Mammary epithelial cell (primary cell): Measurements from ENCODE around the gene RGS14.
"Not testable (repeated sequence)": the region's sequence is repeated elsewhere in the genome, so short reads cannot be mapped to it uniquely, and the experiment has no call there.

Experiments
- CTCF ChIP-seq, 2 donors: IDR thresholded peaks in 1 of 2; conservative IDR thresholded peaks in 1 of 2; 2 replicates each; pipeline ENCODE4 v1.5.1; 2011 to 2012; ENCODE audit warnings: inconsistent platforms in 2 of 2, low read length in 2 of 2, mild to moderate bottlenecking in 2 of 2, control low read depth in 1 of 2, low read depth in 1 of 2; ENCODE audit not compliant: insufficient read depth in 1 of 2; ENCODE audit errors: extremely low read depth in 1 of 2
- EZH2 ChIP-seq: IDR thresholded peaks from 2 replicates; pipeline ENCODE4 v1.6.1; 2012; ENCODE audit warnings: low read length, inconsistent platforms, borderline replicate concordance

- TF ChIP-seq CTCF (conservative IDR thresholded peaks at IDR 0.05 in 1 of 2, IDR thresholded peaks at IDR 0.05 in 1 of 2; ENCODE audit: extremely low read depth in 1 of 2, insufficient read depth in 1 of 2, low read depth in 1 of 2, low read length in 2 of 2); EZH2: not testable (repeated sequence)
Observed at GRCh38 chr5:177360740-177361139, 3.0 kb downstream of the RGS14 start.
